ENCODE measurements around the gene CALML3. TPM values are rescaled to one million over a fixed set of nuclear protein-coding genes. Genes with fewer than 3 reads are reported as not detected.

The CALML3 gene
- total and polyA plus RNA-seq, 10 of the 15 experiments (the other 5 are each of a cell fraction or from before 2014, with no cell fraction given): not detected

- no peak overlapping the region for H3K4me3 ChIP-seq
- in situ Hi-C loops (cut with MboI): no loop called here
- ATAC-seq: no peak
- RAD21 ChIA-PET (ENCODE audit: unreplicated experiment): no interaction called here
- POLR2A ChIA-PET: no interaction called here
- H3K27ac ChIP-seq (ENCODE audit: control insufficient read depth, insufficient read depth): no peak overlapping the region
- 47% methylated on average over 5 of the region's 5 CpGs for WGBS (ENCODE audit: insufficient coverage, insufficient replicate concordance, low lambda C conversion rate, missing lambda C conversion rate)
- no peak overlapping the region for H2AFZ ChIP-seq (ENCODE audit: control insufficient read depth, low read depth, low read length)
- FAIRE-seq: no peak
- TF ChIP-seq E4F1 (IDR thresholded peaks at IDR 0.05; ENCODE audit: borderline replicate concordance, partially characterized antibody) (no peak), ZBTB11 (CRISPR knock-in tag; IDR thresholded peaks at IDR 0.05) (no peak)
- SMC1A ChIA-PET (ENCODE audit: uncharacterized antibody, unreplicated experiment): no interaction called here
- BruUV-seq (replicated peaks): no TSS peak
- no peak overlapping the region for H3K9ac ChIP-seq (ENCODE audit: control insufficient read depth, insufficient read depth, low read length)
- H3K4me2 ChIP-seq (ENCODE audit: control insufficient read depth, insufficient read depth): no peak overlapping the region
- DNase-seq (ENCODE audit: low read depth, low spot score): no peak
- intact Hi-C loops (cut with micrococcal nuclease; ENCODE audit: unreplicated experiment): no loop called here
- peaks cover 3 to 6% of the 10 kb centered on the region in 2 experiments; a peak in 3 of 4 replicates for H3K27me3 ChIP-seq (replicated peaks in 1 of 2; ENCODE audit: control insufficient read depth in 2 of 2, insufficient read depth in 2 of 2, low read length in 1 of 2)
- H3K79me2 ChIP-seq (ENCODE audit: control insufficient read depth, insufficient read depth, low read length): no peaks in the 10 kb centered on the region
- H3K4me1 ChIP-seq (ENCODE audit: control insufficient read depth, insufficient read depth, low read length): peaks cover 13% of the 10 kb centered on the region
- H3K9me3 ChIP-seq (replicated peaks; ENCODE audit: control insufficient read depth, insufficient read depth, low read length): no peaks in the 10 kb centered on the region
- H4K20me1 ChIP-seq (ENCODE audit: control insufficient read depth, insufficient read depth): no peaks in the 10 kb centered on the region
- CTCF ChIA-PET: no interaction called here
- H3K36me3 ChIP-seq (ENCODE audit: control insufficient read depth in 2 of 2, insufficient read depth in 2 of 2, low read length in 1 of 2): no peaks in the 10 kb centered on the region
Measured at GRCh38 chr10:5555881-5556280, 31.1 kb downstream of the CALML3 start.

Measured in GM12878 (cell line).